Gastroesophageal sphincter (tissue), 3 donors: Measurements from ENCODE around the gene SMIM27.

Experiments used
- CTCF ChIP-seq, 4 experiments: fragments of 200-600 bp in 2 of 4; fragments of 450-650 bp in 2 of 4; sonication (generic) in 1 of 4; IDR thresholded peaks; one replicate each; pipeline ENCODE4 v1.5.1; 2017 to 2019; ENCODE audit warnings: antibody characterized with exemption in 4 of 4, mild to moderate bottlenecking in 2 of 4, moderate library complexity in 2 of 4
- POLR2A ChIP-seq, 2 donors: fragments of 450-650 bp; IDR thresholded peaks; one replicate each; pipeline ENCODE4 v1.6.1; 2017; ENCODE audit warnings: antibody characterized with exemption in 2 of 2, mild to moderate bottlenecking in 2 of 2, moderate library complexity in 1 of 2
- POLR2AphosphoS5 ChIP-seq: sonication (generic); formaldehyde crosslinking; IDR thresholded peaks from one replicate; pipeline ENCODE4 v1.6.1; 2017; ENCODE audit warnings: antibody characterized with exemption

- TF ChIP-seq CTCF (IDR thresholded peaks at IDR 0.05) (no peak), POLR2A (IDR thresholded peaks at IDR 0.05) (no peak), POLR2AphosphoS5 (no peak)
Observed at GRCh38 chr9:32533336-32533735, 18.8 kb upstream of the SMIM27 start.
